Chondrocyte (in vitro differentiated cells): ENCODE data around the gene NCKAP1. TPM values are rescaled to one million over a fixed set of nuclear protein-coding genes. Genes with fewer than 3 reads are reported as not detected.
A peak's percentile ranks its signal among the peaks of the same experiment; 100 is the strongest.

Experiments
- DNase-seq: peaks from one replicate; pipeline ENCODE4 v3.0.0; 2021; ENCODE audit warnings: mixed read lengths, low spot score
- H3K27ac Mint-ChIP-seq: one replicate; pipeline ENCODE4 v1.8.0; 2021; ENCODE audit warnings: mild to moderate bottlenecking, moderate library complexity, mixed read lengths; ENCODE audit not compliant: unreplicated experiment
- H3K27me3 Mint-ChIP-seq: 2 replicates; pipeline ENCODE4 v1.8.0; 2021; ENCODE audit warnings: low read depth, mixed read lengths
- H3K36me3 Mint-ChIP-seq: 2 replicates; pipeline ENCODE4 v1.8.0; 2021; ENCODE audit warnings: low read depth, mixed read lengths
- H3K4me1 Mint-ChIP-seq: 2 replicates; pipeline ENCODE4 v1.8.0; 2021; ENCODE audit warnings: low read depth, mild to moderate bottlenecking, mixed read lengths
- H3K4me3 Mint-ChIP-seq: one replicate; pipeline ENCODE4 v1.8.0; 2021; ENCODE audit warnings: mild to moderate bottlenecking, moderate library complexity, mixed read lengths; ENCODE audit not compliant: unreplicated experiment
- H3K9me3 Mint-ChIP-seq: 2 replicates; pipeline ENCODE4 v1.8.0; 2021; ENCODE audit warnings: low read depth, mixed read lengths
- CTCF ChIP-seq: fragments of 200-600 bp; sonication (generic); IDR thresholded peaks from 2 replicates; pipeline ENCODE4 v1.5.0; 2021; ENCODE audit warnings: antibody characterized with exemption, mild to moderate bottlenecking, moderate library complexity
- total RNA-seq: library from RNA; stranded (reverse); gene quantifications from 3 replicates; pipeline ENCODE4 v1.2.1, GENCODE V29; 2021

Gene NCKAP1
- total RNA-seq, 1 donor from 2014 or later: 189 TPM

DNA sequence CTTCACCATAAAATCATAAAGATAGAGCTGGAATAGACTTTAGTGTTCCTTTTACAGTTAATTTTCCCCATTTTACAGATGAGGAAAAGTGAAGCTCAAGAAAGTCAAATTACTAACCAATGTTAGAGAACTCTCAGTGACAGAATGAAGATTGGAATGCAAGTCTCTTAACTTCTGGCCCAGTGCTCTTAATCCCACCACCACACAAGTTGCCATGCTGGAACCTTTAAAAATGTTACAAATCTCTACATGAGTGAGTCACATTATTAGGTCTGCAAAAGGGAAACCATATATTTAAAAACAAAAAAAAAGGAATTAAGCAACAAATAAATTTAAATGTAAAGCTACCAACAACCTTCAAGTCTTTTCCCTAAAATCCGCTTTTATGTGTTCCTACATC is 3.5 kb downstream of the NCKAP1 start:
- Mint-ChIP-seq H3K27me3 (no peaks in the 10 kb centered on the region), H3K4me3 (peak overlapping the region; percentile 80), H3K9me3 (no peaks in the 10 kb centered on the region), H3K36me3 (no peaks in the 10 kb centered on the region), H3K4me1 (peaks cover 74% of the 10 kb centered on the region), H3K27ac (peak overlapping the region; percentile 79)
- TF ChIP-seq CTCF: no peak
- no peak for DNase-seq

DNA sequence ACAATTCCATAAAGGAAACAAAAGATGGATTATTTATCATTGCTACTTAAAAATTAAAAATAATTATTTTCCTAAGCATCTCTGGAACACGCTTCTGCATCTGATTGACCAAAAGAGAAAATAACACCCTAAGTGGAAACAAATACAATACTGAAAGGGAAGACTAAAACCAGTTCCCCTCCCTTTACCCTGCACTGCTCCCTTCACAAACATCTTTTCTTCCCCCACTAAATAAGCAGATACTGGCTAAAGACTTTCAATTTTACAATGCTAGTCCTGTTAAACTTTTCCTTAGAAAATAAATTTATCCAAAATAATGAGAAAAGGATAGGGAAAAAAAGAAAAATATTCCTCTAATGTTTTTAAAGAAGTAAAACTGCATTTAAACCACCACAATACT is 4.3 kb downstream of the NCKAP1 start:
- no peaks in the 10 kb centered on the region for H3K9me3 Mint-ChIP-seq
- H3K27me3 Mint-ChIP-seq: no peaks in the 10 kb centered on the region
- no peaks in the 10 kb centered on the region for H3K36me3 Mint-ChIP-seq
- TF ChIP-seq CTCF: no peak
- peaks cover 81% of the 10 kb centered on the region for H3K4me1 Mint-ChIP-seq
- H3K27ac Mint-ChIP-seq: peak overlapping the region; percentile 79
- DNase-seq: no peak
- peak overlapping the region; percentile 24 for H3K4me3 Mint-ChIP-seq

DNA sequence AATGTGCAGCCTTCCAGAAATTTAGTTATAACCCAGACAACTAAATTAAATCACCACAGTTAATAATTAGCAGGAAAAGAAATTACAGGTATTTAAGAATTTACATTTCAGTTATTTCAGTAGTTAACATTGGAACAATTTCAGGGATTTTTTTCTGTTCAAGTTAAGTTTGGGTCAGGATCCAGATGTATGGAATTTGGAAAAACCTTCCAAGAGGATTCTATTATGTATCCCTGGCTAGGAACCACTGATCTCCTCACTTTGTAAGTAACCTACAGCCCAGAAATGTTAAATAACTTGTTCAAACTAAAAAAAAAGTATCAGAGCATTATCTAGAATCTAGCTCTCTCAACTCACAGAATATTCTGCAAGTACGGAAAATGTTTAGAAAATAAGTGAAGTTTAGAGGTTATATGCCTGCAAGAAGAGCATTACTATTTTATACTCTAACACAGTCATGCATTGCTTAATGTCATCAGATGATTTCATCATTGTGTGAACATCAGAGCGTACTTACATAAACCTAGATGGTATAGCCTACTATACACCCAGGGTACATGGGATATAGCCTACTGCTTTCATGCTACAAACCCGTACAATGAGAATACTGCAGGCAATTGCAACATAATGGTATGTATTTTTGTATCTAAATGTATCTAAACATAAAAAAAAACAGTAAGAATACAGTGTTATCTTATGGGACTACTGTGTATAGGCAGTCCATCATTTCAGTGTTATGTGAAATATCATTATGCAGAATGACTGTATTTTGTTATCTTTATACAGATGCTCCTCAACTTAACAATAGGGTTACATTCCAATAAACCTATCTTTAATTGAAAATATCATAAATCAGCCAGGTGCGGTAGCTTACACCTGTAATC is 6.1 kb downstream of the NCKAP1 start:
- H3K4me3 Mint-ChIP-seq: no peak overlapping the region
- no peaks in the 10 kb centered on the region for H3K27me3 Mint-ChIP-seq
- H3K36me3 Mint-ChIP-seq: no peaks in the 10 kb centered on the region
- no peak for DNase-seq
- peak overlapping the region; percentile 84 for H3K27ac Mint-ChIP-seq
- H3K4me1 Mint-ChIP-seq: peaks cover 83% of the 10 kb centered on the region
- no peak for TF ChIP-seq CTCF
- H3K9me3 Mint-ChIP-seq: no peaks in the 10 kb centered on the region

DNA sequence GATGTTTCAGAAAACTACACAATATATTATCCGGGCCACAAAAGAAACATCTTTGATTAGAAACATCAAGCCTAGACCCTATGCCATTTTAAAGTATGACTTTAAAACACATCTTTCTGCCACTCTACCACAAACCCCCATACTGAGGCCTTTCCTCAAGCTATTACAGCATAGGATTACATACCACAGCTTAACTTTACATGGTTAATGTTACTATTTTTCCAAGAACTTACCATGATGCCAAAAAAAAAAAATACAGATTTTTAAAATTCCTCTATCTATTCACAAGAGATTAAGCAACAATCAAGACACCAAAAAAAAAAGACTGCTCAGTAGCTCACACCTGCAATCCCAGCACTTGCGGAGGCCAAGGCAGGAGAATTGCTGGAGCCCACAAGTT is 9.0 kb downstream of the NCKAP1 start:
- Mint-ChIP-seq H3K4me1 (peaks cover 73% of the 10 kb centered on the region), H3K4me3 (no peak overlapping the region)

GRCh38 chr2:183028108-183028507 is 10.1 kb downstream of the NCKAP1 start:
- no peak overlapping the region for H3K4me3 Mint-ChIP-seq
- no peaks in the 10 kb centered on the region for H3K9me3 Mint-ChIP-seq
- DNase-seq: no peak
- peak overlapping the region; percentile 45 for H3K27ac Mint-ChIP-seq
- no peak for TF ChIP-seq CTCF
- H3K27me3 Mint-ChIP-seq: no peaks in the 10 kb centered on the region
- H3K4me1 Mint-ChIP-seq: peaks cover 71% of the 10 kb centered on the region
- H3K36me3 Mint-ChIP-seq: no peaks in the 10 kb centered on the region

More for the DNA sequence above, 9.0 kb downstream of the NCKAP1 start:
- H3K36me3 Mint-ChIP-seq: no peaks in the 10 kb centered on the region
- TF ChIP-seq CTCF: no peak
- H3K27me3 Mint-ChIP-seq: no peaks in the 10 kb centered on the region
- DNase-seq: no peak
- H3K9me3 Mint-ChIP-seq: no peaks in the 10 kb centered on the region
- peak overlapping the region; percentile 55 for H3K27ac Mint-ChIP-seq
